EL (cell line): ENCODE data around the gene GPRC5B.
A peak's percentile ranks its signal among the peaks of the same experiment; 100 is the strongest.

Experiments used
- DNase-seq: peaks from one replicate; pipeline ENCODE4 v3.0.0-alpha.2; 2016

Gene GPRC5B, protein sequence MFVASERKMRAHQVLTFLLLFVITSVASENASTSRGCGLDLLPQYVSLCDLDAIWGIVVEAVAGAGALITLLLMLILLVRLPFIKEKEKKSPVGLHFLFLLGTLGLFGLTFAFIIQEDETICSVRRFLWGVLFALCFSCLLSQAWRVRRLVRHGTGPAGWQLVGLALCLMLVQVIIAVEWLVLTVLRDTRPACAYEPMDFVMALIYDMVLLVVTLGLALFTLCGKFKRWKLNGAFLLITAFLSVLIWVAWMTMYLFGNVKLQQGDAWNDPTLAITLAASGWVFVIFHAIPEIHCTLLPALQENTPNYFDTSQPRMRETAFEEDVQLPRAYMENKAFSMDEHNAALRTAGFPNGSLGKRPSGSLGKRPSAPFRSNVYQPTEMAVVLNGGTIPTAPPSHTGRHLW

DNA sequence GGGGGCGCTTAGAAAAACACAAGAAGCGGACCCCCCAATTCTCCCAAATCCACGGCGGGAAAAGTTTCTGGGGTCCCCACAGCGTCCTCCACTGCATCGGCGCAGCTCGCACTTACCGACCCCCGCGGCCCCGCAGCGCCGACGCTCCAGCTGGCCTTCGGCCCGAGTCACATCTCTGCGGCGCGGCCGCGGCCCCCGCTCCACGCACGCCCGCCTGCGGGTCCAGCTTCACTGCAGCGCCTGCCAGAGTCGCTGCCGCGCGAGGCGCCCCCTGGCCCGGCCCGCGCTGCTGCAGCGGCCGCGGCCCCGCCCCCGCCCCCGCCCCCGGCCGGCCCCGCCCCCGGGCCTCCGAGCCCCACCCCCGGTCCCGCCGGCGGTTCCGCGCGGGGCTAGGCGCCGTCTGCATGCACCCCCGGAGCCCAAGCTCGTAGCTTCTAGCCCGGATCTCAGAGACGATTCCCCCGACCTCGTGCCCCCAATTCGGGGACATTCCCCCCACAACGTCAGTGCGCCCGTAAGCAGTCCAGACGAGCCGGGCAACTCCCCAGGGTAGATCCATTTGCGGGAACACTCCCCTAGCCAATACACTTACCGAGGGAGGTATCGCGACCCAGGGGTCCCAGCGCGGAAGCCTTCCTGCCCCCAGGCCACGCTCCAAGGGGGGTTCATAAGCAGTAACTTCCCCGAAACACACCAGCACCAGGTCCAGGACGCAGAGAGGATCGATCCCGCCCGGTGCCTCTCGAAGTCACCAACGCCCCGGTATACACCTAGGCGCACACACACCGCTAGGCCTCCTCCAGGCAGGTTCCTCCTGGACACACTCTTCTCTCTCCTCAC is at the start of gene GPRC5B:
GPRC5B (minus strand) TSS at position 238 of the 840 bp plus-strand sequence. CDS start 12,003 bp downstream, outside the sequence.
- peak; percentile 39 for DNase-seq

DNA sequence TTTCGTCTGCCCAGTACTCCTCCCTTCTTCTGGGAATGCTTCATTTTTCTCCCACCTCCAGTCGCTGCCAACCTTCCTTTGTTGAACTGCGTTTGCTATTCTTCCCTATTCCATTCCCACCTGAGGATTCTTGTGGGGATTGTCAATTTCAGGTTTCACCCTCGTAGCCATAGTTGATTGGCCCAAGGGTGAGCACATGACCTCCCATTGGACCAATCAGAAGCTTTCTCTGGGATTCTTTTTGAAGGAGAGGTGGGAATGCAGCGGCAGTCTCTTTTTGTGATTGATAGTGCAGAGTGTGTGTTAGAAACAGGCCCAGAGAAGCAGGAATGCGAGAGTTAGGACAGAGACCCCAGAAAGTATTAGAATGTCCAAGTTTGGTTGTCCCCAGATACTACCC is 49.1 kb upstream of the GPRC5B start:
- no peak for DNase-seq

DNA sequence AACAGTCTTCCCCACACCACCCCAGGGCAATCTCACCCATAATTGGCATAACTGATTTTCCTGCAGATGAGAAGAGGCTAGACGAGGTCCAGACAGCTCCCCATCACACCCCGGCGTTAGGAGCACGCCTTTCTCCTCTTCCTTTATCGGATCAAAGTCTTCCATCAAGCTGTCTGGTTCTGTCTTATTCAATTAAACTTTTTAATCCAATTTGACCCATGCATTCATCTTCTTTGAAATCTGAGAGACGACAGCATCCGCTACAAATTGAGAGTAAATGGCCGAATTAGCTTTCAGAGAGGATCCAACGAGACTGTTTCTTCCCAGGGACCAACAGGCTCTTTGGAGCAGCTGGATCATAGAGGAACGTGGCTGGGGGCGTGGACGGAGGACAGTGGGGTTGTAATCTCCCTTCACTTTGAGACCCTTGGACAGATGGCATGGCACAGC is 44.4 kb upstream of the GPRC5B start:
- DNase-seq, result no peak

DNA sequence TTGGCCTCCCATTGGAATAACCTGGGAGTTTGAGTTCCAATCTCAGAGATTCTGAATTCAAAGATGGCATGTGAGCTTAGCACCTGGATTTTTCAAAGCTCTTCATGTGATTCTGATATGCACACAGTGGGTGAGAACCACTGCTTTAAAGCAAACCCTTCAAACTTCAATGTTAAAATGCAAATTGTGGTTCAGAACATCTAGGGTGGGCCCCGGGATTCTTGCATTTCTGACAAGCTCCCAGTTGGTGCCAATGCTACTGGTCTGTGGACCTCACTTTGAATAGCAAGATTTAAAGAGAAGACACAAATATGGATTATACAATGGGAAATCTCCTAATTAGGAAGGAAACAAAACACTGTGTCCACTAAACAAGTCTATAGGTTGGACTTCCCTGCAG is 43.8 kb upstream of the GPRC5B start:
- DNase-seq, result no peak

DNA sequence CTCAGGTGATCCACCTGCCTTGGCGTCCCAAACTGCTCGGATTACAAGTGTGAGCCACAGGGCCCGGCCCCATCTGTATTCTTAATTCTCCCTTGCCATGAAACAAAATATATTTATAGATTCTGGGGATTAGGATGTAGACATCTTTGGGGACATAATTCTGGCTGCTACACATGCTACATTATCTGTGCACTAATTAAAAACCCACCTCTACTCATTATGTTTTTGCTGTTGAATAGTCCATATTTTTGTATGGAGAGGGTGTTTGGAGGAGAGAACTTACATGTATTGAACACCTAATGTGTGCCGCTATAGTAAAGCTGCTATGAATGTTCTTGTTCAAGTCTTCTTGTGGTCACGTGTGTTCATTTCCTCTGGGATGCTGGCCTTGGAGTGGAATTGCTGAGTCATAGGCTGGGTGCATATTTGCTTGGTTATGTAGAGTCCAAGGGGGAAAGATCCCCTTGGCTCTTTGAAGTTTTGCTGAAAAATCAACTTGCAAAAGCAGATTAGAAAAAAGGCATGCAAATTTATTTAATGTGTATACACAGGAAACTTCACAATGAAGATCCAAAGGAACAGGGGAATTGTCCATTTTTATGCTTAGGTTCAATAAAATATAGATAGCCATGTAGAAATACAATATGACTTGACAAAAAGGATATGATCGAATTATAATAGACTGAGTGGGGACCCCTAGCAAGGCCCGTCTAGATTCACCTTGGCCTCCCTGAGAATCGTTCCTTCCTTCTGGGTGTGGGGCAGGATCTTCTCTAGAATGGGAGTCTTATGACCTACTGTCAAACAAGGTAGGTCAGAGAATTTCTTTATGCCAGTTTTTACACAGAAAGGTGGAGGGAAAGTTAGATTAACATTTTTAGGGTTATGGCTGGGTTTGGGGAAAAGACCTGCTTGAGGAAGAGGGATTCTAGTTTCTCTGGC is 42.1 kb upstream of the GPRC5B start:
- DNase-seq, result peak; percentile 73

DNA sequence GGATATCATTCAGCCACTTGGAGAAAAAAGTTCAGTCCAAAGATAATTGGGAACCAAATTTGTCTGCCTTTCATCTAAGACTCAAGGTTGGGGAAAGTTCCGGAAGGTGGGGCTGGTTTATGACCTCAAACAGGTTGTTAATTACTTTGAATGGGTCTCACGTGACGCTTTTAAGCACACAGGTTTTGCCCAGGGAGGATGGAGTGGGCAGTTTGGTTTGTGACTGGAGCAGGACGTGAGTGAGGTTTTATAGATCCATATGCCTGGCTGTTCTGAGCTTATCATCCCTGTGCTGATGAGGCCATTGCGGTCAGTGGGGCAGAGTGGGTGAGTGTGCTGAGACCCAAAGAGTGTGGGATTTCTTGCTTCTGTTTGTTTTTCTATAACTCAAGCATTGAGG is 38.7 kb upstream of the GPRC5B start:
- DNase-seq, result no peak

DNA sequence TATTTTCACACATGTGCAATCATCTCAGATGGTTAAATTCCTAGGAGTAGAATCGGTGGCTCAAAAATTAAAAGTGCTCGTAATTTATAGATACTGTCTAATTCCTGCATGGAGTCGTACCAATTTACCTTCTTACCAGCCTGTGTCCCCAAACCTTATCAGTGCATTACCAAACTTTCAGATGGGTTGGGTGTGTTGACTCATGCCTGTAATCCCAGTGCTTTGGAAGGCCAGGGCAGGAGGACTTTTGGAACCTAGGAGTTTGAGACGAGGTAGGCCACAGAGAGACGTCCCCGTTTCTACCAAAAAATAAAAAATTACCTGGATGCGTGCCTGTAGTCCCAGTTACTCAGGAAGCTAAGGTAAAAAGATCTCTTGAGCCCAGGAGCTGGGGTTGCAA is 34.5 kb upstream of the GPRC5B start:
- no peak for DNase-seq

DNA sequence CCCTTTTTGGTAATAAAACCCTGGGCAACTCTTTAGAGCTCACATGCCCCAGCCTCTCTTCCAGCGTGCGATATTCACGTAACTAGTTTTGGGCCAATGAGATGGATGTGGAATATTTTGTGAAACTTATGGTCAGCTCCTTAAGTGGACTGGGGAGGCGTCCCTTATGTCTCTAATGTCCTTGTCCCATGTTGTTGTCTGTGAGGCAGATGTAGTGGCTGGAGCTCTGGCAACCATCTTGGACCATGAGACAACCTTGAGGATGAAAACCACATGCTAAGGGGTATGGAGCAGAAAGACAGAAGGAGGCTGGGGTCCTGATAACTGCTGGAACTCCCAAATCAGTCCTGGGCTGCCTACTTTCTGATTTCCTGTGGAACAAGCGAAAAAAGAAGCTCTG is 31.4 kb upstream of the GPRC5B start:
- DNase-seq, result no peak

DNA sequence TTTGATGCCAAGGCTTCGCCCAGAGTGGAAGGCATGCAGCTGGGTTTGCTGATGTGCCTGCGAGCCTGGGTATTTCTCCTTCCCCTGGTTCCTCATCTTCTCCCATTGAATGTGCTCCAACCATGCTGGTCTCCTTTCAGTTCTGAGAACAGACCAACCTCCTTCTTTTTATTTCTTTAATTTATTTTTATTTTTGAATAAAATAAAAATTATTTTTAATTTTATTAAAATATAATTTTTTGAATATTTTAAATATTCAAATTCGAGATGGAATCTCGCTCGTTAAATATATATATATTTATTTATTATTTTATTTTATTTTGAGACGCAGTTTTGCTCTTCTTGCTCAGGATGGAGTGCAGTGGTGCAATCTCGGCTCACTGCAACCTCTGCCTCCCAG is 30.2 kb upstream of the GPRC5B start:
- DNase-seq, result no peak

DNA sequence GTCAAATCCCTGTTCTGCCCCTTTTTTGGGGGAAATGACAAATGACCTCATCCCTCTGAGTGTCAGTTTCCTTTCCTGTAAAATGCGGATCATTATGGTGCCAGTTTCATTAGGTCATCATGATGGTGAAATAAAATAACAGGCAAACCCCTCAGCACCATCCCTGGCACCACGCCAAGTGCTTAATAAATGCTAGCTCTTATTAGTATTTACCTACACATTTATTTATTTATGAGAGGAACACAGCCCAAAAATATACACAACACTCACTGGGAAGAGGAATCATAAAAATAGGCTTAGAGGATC is 28.6 kb upstream of the GPRC5B start:
- DNase-seq, result peak; percentile 29

DNA sequence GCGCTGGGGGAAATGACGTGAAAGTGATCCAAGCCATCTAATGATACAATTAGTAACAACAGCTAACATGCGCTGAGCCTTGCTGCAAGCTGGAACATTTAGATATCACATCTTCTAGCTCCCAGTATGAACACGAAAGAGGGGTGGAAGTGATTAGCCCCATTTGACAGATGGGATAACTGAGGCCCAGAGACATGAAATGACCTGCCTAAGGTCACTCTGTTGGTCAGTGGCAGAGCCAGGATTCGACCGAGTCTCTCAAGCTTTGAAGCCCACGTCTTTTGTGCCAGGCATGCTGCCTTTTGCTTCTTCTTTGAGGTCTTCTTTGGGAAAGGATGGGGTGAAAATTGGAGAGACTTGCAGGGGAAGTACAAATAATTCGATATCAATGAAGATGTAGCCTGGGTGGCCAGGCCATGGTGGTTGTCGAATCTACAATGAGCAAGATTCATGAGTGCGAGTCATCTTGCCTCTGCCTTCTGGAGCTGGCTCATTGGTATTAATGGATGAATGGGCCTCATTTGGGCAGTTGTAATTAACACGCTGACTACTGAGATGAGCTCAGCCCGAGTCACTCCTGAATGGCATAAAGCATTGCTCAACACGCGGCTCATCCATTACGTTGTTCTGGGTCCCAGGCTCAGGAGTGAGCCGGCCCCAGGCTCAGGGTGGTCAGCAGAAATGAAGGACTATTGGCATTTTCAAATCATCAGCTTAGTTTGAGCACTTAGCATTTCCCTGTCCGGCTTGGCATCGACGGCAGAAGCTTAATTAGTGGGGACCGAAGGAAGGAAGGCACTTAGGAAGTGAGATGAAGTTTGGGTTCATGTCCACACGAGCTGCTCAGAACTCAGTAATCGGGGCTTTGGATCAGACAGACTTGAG is 28.0 kb upstream of the GPRC5B start:
- DNase-seq, result peak; percentile 57

DNA sequence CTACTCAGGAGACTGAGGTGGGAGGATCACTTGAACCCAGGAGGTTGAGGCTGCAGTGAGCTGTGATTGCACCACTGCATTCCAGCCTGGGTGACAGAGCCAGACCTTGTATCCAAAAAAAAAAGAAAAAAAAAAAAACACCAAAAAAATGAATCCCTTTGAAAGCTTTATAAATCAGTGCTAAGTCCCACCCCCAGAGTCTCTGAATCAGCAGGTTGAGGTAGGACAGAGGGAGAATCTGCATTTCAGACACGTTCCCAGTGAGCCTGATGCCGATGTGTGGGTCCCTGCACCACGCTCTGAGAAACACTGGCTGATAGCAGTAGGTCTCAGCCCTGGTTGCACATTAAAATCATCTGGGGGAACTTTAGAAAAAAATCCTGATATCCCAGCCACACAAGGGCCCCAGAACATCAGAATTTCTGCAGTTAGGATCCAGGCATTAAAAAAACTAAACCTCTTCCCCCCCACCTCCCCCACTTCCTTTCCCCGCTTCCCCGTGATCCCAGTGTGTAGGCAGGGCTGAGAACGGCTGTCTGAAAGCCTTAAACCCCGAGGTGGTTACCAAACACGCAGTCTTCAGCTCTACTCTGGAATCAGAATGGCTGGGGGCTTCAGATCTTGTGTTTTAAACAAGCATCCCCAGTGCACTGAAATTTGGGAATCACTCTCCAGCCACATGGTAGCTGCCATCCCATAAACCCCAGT is 27.3 kb upstream of the GPRC5B start:
- no peak for DNase-seq

DNA sequence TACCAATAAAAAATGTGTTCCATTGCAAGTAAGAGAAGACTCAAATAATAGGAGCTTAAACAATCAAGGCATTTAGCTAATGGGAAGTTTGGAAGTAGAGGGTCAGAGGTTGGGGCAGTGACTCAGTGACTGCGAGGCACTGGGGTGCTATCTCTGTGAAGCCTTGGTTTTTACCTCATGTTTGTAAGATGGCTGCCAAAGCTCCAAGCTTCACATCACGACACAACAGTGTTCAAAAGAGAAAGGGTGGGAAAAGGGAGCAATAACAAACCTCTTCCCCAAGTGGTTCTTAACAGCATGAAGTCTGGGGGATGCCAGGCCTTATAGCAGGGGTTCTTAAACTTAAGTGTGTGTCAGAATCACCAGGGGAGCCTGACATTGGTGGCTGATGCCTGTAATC is 26.6 kb upstream of the GPRC5B start:
- DNase-seq, result no peak

DNA sequence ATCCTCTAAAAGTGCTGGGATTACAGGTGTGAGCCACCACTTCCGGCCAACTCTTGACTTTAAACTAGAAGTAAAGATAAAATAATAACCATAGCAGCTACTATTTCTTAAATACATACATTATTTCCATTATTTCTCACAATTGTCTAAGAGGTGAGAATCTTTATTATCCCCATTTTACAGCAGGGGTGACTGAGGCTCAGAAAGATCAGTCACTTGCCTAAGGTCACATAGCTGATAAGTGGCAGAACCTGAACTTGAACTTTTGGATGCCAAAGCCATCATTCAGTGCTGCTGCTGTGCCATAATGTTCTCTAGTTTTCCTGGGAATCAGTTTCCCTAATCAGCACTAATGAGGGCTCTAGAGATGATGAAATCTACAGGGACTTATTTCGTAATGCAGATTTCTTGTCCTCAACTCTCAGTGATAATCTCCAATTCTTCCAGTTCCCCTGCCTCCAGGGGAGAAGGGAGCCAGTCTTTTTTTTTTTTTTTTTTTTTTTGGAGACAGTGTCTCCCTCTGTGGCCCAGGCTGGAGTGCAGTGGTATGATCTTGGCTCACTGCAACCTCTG is 25.2 kb upstream of the GPRC5B start:
- no peak for DNase-seq

DNA sequence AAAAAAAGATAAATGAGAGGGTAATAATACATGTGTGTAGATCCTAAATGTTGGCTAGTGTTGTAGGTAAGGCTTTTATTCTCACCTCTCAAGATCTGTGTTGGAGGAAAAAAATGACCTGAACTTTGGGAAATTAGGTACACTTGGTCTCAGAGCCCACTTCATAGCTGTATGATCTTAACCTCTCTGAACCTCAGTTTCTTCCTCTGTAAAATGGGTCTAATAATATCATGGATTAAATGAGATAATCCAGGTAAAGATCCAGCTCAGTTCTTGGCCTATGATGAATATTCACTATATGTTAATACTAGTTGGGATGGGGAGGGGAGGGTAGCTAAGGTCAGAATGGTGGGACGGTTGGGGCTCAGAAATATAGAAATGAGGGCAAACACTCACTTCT is 24.3 kb upstream of the GPRC5B start:
- DNase-seq, result no peak

DNA sequence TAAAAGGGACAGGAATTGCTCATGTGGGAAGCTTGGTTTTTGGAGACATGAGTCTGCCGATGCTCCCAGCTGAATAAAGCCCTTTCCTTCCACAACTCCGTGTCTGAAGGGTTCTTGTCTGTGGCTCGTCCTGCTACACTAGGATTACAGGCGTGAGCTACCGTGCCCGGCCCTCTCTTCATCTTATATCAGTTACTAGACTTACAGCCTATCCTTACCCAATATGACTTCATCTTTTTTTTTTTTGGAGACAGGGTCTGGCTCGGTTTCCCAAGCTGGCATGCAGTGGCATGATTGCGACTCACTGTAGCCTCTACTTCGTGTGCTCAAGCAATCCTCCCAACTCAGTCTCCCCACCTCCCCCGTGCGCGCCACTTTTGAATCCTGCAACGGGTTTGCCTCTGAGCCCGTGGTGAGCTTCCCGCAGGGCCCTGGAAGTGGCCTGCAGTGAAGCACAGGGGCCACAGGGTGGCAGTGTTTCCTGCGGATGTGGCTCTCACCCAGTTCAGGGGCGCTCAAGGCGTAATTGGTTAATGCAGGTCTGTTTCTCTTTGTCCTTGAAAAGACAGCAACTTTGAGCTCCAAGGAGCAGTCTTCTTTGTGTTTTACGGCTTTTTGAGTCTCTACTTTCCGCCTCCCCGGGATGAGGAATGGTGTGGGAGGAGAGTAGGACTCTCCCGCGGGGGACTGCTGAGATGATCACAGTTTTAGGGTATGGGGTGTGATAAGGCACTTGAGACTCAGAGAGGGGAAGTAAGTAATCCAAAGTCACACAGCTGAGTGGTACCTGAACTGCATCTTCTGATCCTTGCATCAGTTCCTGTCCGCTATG is 22.7 kb upstream of the GPRC5B start:
- DNase-seq, result peak; percentile 68

DNA sequence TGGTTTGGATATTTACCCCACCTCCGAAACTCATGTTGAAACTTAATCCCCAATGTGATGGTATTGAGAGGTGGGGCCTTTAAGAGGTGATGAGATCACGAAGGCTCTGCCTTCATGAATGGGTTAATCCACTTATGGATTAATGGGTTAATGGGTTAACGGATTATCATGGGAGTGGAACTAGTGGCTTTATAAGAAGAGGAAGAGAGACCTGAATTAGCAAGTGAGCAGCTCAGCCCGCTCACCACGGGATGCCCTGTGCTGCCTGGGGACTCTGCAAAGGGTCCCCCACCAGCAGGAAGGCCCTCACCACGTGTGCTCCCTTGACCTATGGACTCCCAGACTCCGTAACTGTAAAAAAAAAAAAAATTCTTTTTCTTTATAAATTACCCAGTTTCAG is 16.5 kb upstream of the GPRC5B start:
- DNase-seq, result no peak

DNA sequence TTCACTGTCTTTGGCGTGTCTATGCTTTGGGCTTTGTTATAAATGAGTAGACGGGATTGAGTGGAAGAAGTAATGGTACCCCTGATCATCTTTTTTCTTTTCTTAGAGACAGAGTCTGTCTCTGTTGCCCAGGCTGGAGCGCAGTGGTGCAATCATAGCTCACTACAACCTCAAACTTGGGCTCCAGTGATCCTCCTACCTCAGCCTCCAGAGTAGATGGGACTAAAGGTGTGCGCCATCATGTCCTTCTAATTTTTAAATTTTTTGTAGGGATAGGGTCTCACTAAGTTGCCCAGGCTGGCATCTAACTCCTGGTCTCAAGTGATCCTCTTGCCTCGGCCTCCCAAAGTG is 14.9 kb upstream of the GPRC5B start:
- no peak for DNase-seq

DNA sequence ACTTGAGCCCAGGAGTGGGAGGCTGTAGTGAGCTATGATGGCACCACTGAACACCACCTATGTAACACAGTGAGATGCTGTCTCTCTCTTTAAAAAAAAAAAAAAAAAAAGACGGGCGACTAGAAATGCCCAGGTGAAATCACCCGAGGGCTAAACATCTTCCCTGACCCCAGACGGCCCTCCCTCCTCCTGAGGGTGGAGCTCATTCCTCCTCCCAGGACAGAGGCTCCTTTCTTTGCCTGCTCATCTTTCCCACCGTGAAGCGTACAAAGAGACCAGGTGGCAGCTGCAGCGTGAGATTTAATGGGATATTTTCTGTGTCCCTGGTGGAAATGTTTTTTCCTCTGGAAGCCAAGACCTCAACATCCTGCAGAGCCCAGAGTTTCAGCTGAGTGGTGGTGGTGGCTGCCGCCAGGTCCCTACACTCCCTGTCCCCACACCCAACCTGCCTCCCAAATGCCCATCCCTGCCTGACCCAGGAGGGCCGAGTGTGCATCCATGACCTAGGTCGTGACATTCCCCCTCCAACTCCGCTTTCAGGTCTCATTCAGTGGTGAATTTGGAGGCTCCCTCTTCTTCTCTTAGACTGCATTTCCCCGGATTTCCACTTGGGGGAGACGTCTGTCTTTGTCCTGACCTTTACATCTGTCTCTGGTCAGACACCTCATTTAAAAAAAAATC is 14.4 kb upstream of the GPRC5B start:
- DNase-seq, result peak; percentile 57

DNA sequence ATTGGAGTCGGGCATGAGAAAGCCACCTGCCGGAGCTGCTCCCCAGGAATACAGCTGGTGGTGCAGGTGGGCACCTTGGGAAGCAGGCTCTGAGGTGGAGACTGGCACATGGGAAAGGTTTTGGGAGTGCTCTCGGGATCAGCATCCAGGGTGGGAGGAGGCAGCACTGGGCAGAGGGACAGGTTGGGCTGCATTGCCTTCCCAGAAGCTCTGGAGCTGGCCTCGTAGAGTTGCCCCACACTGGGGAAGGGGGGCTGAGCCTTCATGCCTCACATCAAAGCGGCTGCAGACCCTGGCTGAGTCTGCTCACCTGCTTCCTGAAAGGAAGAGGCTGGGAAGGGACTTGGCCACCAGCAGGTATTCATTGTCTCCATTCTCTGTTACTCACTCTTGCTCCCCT is 13.5 kb upstream of the GPRC5B start:
- no peak for DNase-seq
